Immature natural killer cell (primary cell): Measurements from ENCODE around the gene KLF6. TPM values are rescaled to one million over a fixed set of nuclear protein-coding genes. Genes with fewer than 3 reads are reported as not detected.

ENCODE experiments used
- DNase-seq, 3 donors: peaks; one replicate each; pipeline ENCODE4 v3.0.0; 2022; ENCODE audit warnings: mixed read lengths in 1 of 3
- H3K27ac Mint-ChIP-seq, 6 donors: one replicate each; pipeline ENCODE4 v1.8.0; 2020; ENCODE audit warnings: mixed read lengths in 6 of 6, mild to moderate bottlenecking in 5 of 6, inconsistent platforms in 4 of 6, moderate library complexity in 3 of 6
- H3K27me3 Mint-ChIP-seq, 3 donors: one replicate each; pipeline ENCODE4 v1.8.0; 2020 to 2021; ENCODE audit warnings: low read depth in 3 of 3, mild to moderate bottlenecking in 3 of 3, mixed read lengths in 3 of 3, moderate library complexity in 3 of 3, inconsistent platforms in 1 of 3
- H3K36me3 Mint-ChIP-seq, 3 donors: one replicate each; pipeline ENCODE4 v1.8.0; 2020; ENCODE audit warnings: mixed read lengths in 3 of 3, inconsistent platforms in 2 of 3, mild to moderate bottlenecking in 2 of 3
- H3K4me1 Mint-ChIP-seq, 2 donors: one replicate each; pipeline ENCODE4 v1.8.0; 2020; ENCODE audit warnings: inconsistent platforms in 2 of 2, mild to moderate bottlenecking in 2 of 2, mixed read lengths in 2 of 2, moderate library complexity in 1 of 2
- H3K4me3 Mint-ChIP-seq, 5 donors: one replicate each; pipeline ENCODE4 v1.8.0; 2020; ENCODE audit warnings: mild to moderate bottlenecking in 5 of 5, mixed read lengths in 5 of 5, inconsistent platforms in 3 of 5, moderate library complexity in 3 of 5
- H3K9me3 Mint-ChIP-seq, 6 donors: one replicate each; pipeline ENCODE4 v1.8.0; 2020; ENCODE audit warnings: mild to moderate bottlenecking in 6 of 6, mixed read lengths in 6 of 6, inconsistent platforms in 4 of 6, moderate library complexity in 3 of 6
- polyA plus RNA-seq, 3 donors: library from polyadenylated mRNA; unstranded; fragments of 300-500 nt; fragmentation: Illumina TruSeq; gene quantifications; one replicate each; pipeline ENCODE4 v1.2.3, GENCODE V29; 2021

KLF6 gene
- polyA plus RNA-seq, 3 donors from 2014 or later: 343 to 423 (median 353) TPM

DNA sequence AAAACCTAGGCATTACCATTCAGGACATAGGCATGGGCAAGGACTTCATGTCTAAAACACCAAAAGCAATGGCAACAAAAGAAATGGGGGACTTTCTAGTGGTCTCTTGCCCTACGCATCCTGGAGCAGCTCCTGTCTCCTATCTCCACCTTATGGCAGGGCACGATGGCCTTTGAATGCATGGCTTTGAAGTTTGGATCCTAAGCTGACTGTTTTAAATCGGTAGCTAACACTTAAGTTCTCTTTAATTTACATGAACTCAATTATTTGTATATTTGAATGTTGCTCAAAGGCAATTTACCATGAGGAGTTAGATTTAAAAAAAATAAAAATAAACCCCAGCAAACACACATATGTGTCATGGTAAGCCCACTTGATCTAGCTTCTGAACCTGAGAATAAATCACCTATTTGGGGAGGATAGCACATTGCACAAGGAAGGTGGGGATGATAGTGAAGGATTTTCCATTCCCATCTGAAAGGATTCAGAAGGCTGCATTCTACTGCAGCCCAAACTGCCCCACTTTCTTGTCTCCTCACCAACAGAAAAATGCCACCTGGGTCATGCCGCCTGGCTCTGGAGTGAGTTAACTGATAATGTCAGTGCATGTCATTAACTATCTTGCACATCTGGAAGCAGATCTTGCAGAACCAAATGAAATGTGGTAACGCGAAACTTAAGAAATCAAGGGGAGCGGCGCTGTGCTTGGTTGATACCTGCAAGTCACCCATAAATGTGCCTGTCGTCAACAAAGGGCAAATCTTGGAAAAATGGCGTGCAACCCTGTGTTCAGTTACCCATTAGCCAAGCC is 12.4 kb downstream of the KLF6 start:
- Mint-ChIP-seq H3K27ac (peak overlapping the region in 3 of 6 donors; percentile 26 to 39 (median 34)), H3K4me3 (no peak overlapping the region), H3K9me3 (no peaks in the 10 kb centered on the region), H3K27me3 (peaks cover 7 to 30% (median 17%) of the 10 kb centered on the region in 3 donors), H3K36me3 (peaks cover 18 to 33% (median 21%) of the 10 kb centered on the region in 3 donors), H3K4me1 (peaks cover 45 to 51% of the 10 kb centered on the region in 2 donors)
- no peak for DNase-seq

DNA sequence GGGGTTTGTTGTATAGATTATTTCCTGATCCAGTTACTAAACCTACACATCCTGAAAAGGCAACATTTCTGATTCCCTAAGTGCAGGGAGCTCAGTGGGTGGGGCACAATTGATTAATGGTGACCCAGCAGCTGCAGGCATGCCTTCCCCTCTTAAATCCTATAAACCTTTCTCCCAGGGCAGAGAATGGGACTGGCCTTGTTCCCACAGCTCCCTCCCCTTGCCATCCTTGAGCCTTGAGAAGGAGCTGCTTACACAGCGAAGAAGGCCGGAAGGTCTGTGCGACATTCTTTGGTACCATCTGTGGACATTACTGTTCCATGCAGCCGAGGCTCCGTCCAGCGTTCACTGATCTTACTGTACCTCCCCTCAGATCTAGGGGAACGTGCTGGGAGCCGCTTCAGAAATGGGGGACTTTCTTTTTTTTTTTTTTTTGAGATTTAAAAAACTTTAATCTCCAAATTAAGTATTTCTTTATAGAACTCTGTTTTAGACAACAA is 14.3 kb downstream of the KLF6 start:
- Mint-ChIP-seq H3K36me3 (peaks cover 5 to 20% (median 7%) of the 10 kb centered on the region in 3 donors), H3K4me1 (peaks cover 35% of the 10 kb centered on the region in 2 donors), H3K27ac (no peak overlapping the region), H3K9me3 (no peaks in the 10 kb centered on the region), H3K27me3 (peaks cover 3 to 13% (median 4%) of the 10 kb centered on the region in 3 donors), H3K4me3 (no peak overlapping the region)
- no peak for DNase-seq

DNA sequence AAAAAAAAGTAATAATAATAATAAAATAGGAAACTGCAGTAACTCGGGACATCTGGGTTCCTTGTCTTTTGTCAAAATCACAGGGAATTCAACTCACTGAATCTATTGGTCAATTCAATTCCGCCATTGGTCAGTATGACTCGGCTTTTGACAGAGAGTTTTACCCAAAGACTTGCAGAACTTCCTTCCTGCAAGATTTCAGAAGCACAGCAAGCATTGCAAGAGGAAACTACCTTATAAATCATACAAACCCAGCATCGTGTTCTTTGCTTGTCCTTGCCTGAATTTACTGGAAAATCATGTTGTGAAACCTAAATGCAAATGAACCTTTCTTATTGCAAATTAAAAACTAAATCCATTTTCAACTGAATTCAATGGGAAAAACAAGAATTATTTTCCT is 15.5 kb downstream of the KLF6 start:
- DNase-seq: no peak
- H3K4me3 Mint-ChIP-seq: no peak overlapping the region
- peaks cover 0 to 9% (median 0%) of the 10 kb centered on the region in 3 donors for H3K27me3 Mint-ChIP-seq
- H3K36me3 Mint-ChIP-seq: peaks cover 0 to 11% (median 2%) of the 10 kb centered on the region in 3 donors
- H3K9me3 Mint-ChIP-seq: no peaks in the 10 kb centered on the region
- H3K4me1 Mint-ChIP-seq: peaks cover 35 to 38% of the 10 kb centered on the region in 2 donors
- H3K27ac Mint-ChIP-seq: no peak overlapping the region

DNA sequence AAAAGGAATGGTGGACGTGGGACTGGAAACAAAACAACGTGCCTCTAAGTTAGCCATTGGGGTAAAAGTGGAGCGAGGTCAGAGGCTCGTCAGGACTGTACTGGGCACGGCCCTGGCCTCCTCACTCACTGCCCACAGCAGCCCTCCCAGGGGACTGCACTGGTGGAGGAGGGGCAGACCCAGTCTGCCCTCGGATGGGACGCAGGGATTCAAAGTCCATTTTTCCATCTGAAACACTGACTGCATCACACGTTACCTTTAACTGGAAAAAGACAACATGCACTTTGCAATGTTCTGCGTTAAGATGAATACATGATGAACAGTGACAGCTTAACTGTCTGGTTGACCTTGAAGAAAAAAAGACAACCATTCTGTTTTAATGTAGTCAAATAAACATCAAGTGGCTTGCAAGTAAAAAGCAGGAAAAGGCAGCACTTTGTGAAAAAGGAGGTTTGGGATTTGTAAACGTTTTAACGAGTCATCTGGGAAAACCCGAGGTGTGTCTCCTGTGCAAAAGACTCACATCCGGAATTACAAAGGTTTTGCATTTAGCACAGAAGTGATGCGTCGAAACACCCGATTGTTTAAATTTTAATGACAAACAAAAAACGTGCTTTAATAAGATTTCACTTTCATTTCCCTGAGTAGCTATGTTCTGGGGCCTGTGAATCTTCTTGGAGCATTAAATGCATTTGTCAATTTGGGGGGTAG is 18.8 kb downstream of the KLF6 start:
- Mint-ChIP-seq H3K36me3 (no peaks in the 10 kb centered on the region), H3K27me3 (peaks cover 0 to 2% (median 0%) of the 10 kb centered on the region in 3 donors), H3K9me3 (no peaks in the 10 kb centered on the region), H3K4me1 (peaks cover 37 to 41% of the 10 kb centered on the region in 2 donors), H3K27ac (peak overlapping the region in 1 of 6 donors; percentile 5), H3K4me3 (no peak overlapping the region)
- no peak for DNase-seq

DNA sequence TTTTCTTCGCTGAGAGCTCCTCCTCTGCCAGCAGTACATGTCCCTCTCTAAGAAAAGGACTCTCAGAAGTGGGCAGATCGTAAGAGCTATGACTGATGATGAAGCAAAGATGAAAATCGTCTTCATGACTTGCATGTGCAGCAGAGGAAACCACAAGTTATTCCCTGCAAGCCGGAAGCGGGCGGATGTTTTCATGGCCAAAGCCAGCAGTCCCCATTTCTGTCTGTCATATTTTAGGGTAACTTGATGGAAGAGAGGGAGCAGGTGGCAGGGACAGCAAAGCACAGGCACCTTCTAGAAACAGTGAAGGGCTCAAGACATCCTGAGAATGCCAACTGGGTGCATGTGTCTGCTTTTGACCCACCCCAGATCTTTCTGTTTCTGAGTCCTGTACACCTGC is 19.9 kb downstream of the KLF6 start:
- H3K27ac Mint-ChIP-seq: peak overlapping the region in 4 of 6 donors; percentile 0 to 74 (median 53)
- H3K9me3 Mint-ChIP-seq: no peaks in the 10 kb centered on the region
- peak overlapping the region; percentile 19 to 67 (median 66) for H3K4me3 Mint-ChIP-seq
- H3K36me3 Mint-ChIP-seq: no peaks in the 10 kb centered on the region
- peaks cover 43 to 44% of the 10 kb centered on the region in 2 donors for H3K4me1 Mint-ChIP-seq
- peaks cover 0 to 5% (median 0%) of the 10 kb centered on the region in 3 donors for H3K27me3 Mint-ChIP-seq
- no peak for DNase-seq

DNA sequence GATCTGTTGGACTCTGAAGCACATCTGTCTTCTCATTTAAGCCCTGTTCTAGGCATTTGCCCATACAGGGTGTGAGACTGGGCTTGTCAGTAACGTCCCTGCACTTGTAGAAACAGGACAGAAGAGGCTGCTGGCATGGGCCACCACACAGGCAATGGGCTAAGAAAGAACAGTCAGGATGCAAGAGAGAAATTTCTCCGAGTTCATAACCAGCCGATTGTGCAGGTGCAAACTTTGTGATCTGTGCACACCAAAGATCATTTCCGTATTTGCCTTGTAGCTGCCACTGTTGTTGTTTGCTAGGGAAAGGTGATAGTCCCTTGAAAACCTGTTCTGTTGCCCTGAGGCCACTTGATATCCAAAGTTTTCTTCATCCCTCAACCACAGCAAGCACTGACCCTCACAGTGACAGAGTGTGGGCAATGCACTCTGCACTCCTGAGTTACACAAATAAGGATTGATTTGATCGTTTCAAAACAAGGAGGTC is 20.3 kb downstream of the KLF6 start:
- H3K27ac Mint-ChIP-seq: peak overlapping the region in 4 of 6 donors; percentile 14 to 74 (median 53)
- no peak for DNase-seq
- H3K36me3 Mint-ChIP-seq: no peaks in the 10 kb centered on the region
- peaks cover 0 to 5% (median 0%) of the 10 kb centered on the region in 3 donors for H3K27me3 Mint-ChIP-seq
- H3K9me3 Mint-ChIP-seq: no peaks in the 10 kb centered on the region
- H3K4me3 Mint-ChIP-seq: peak overlapping the region; percentile 19 to 67 (median 66)
- H3K4me1 Mint-ChIP-seq: peaks cover 39 to 46% of the 10 kb centered on the region in 2 donors

DNA sequence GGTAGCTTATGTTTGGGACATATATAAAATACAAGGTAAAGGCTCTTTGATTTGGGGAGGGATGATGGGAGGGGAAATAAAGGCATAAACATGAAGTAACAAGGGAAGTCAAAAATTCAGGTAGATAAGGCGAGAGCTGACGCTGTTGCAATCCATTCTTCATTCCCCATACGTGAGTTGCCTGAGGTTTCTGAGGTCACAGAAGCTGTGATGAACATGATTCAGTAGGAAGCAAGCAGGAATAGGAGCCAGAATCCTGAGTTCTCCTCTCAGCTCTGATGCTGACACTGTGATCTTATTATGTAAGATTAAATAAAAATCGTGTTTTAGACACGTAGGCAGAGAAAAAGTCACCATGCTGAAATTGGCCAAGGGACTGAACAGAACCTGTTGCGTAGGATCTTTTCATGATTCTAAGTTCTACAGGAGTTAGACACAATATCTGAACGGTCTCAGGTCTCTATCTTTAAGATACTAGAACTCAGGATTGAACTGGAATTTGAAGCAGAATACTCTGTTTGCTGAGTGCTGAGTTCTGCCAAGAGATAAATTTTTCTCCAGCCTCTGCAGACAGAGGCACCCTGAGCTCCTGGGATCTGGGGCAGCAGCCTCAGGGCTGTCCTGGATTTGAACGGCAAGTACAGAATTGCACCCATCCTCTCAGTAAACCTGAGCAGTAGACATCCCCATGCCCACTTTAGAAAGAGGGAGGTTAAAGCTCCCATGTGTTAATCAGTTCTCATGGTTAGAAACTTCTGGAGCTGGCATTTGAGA is 21.0 kb downstream of the KLF6 start:
- DNase-seq: no peak
- Mint-ChIP-seq H3K4me3 (peak overlapping the region in 4 of 5 donors; percentile 50 to 67 (median 66)), H3K4me1 (peaks cover 35 to 43% of the 10 kb centered on the region in 2 donors), H3K27me3 (peaks cover 0 to 5% (median 2%) of the 10 kb centered on the region in 3 donors), H3K9me3 (no peaks in the 10 kb centered on the region), H3K27ac (peak overlapping the region in 2 of 6 donors; percentile 4 to 69), H3K36me3 (no peaks in the 10 kb centered on the region)

DNA sequence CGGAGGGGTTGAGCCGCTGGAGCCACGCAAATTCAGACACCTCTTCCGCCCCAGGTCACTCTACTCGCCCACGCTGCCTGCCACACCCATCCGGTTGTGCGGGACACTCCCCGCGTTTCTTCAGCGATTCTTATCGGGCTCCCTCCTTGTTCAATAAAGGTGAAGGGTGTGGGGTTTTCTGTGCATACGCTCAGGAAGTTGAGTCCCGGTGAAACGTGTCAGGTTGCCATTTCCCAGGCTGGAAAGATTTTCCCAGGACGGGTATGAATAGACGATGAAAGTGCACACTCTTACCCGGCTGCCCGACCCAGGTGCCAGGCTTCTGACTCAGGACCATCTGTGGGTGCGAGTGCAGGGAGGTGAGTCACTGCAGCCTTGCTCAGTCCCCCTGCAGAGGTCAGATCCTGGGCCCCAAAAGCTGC is 22.0 kb downstream of the KLF6 start:
- peaks cover 36 to 51% of the 10 kb centered on the region in 2 donors for H3K4me1 Mint-ChIP-seq
- no peak overlapping the region for H3K27ac Mint-ChIP-seq
- peaks cover 0 to 5% (median 2%) of the 10 kb centered on the region in 3 donors for H3K27me3 Mint-ChIP-seq
- H3K36me3 Mint-ChIP-seq: no peaks in the 10 kb centered on the region
- no peak for DNase-seq
- peak overlapping the region in 1 of 5 donors; percentile 30 for H3K4me3 Mint-ChIP-seq
- no peaks in the 10 kb centered on the region for H3K9me3 Mint-ChIP-seq

DNA sequence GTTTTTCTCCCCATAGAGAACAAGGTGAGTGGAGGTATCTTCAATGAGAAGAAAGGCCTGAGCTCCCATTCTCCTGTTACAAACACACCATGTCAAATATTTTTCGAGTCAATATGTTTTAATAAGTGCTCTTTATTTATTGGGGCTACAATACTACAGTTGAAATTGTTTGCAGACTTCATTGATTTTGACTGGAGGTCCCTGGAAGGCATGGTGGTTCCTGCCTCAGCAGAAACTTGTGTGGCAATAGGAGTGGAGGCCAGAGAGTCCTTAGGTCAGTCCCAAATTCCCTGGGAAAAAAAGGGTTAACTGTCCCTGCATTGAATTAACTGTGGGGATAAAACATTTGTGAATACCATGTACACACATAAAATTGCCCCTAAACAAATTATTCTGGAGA is 22.7 kb downstream of the KLF6 start:
- Mint-ChIP-seq H3K9me3 (no peaks in the 10 kb centered on the region), H3K27ac (no peak overlapping the region), H3K4me1 (peaks cover 44 to 58% of the 10 kb centered on the region in 2 donors), H3K36me3 (no peaks in the 10 kb centered on the region), H3K27me3 (peaks cover 0 to 6% (median 5%) of the 10 kb centered on the region in 3 donors), H3K4me3 (no peak overlapping the region)
- no peak for DNase-seq

DNA sequence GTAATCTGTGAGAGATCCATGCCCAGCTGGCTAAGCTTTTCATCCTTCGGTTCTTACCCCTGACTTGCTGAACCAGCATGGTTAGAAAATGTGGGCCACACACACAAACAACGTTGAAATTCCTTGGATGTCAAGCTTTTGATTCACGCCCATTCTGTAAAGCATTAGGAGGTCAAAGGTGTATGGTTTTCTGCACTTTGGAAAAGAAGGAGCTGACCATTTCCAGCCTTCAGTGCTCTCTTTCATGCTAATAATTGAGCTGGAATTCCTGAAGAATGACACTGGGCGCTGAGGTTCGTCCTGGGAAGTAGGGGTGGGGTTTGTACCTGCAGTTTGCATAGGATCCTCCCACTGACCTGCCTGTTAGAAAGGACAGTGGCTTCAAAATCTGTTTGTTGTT is 23.1 kb downstream of the KLF6 start:
- no peak for DNase-seq
- Mint-ChIP-seq H3K4me1 (peaks cover 48 to 62% of the 10 kb centered on the region in 2 donors), H3K9me3 (no peaks in the 10 kb centered on the region), H3K27ac (no peak overlapping the region), H3K27me3 (peaks cover 0 to 6% (median 5%) of the 10 kb centered on the region in 3 donors), H3K36me3 (no peaks in the 10 kb centered on the region), H3K4me3 (no peak overlapping the region)

DNA sequence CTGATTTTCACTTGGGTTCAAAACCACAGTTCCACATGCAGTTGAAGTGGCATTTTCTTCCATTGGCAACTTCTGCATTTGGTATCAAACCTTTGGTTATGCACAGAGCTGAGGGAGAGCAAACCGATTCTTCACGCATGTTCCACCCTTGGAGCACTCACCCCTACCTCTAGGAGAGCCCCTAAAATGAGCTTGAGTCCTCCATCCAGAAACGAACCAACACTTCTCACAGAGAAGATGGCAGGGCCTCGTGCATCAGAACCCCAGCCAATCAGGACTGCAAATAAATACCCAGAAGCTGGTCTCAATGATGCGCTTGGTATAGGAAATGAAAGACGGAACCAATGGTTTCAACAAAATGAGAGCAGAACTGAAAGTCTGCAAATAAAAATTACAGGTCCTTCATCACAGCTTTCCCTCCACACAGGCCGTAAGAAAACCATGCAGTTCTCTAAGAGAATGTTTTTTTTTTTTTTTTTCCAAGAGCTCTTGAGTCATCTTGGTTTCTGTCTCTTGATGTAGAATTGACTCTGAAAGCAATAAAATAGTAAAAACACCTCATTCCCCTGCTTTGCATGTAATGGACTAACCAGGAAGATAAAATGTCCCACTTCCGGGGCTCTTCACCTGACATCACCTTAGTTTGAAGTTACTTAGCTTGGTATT is 23.9 kb downstream of the KLF6 start:
- Mint-ChIP-seq H3K9me3 (no peaks in the 10 kb centered on the region), H3K4me1 (peaks cover 55 to 65% of the 10 kb centered on the region in 2 donors), H3K27ac (peak overlapping the region in 4 of 6 donors; percentile 29 to 78 (median 46)), H3K36me3 (no peaks in the 10 kb centered on the region), H3K4me3 (no peak overlapping the region), H3K27me3 (peaks cover 0 to 6% (median 5%) of the 10 kb centered on the region in 3 donors)
- no peak for DNase-seq

DNA sequence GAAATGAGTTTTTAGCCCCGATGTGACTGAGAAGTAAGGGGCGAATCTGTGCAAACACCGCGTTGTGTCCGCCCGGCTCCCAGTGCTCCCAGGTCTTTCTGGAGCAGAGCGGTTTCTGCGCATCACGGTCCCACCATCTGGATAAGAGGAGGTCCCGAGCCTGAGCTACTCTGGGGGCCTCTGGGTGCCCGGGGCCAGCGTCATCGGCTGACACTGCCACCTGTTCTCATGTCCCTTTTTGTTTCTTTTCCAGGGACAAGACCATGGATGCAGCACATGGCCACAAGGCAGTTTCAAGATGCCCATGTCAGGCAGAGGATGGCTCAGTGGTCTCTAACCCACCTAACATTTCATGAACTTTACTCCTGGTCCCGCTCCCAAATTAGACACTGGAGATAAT is 24.9 kb downstream of the KLF6 start:
- DNase-seq: no peak
- H3K36me3 Mint-ChIP-seq: peaks cover 0 to 3% (median 0%) of the 10 kb centered on the region in 3 donors
- no peaks in the 10 kb centered on the region for H3K9me3 Mint-ChIP-seq
- H3K27me3 Mint-ChIP-seq: peaks cover 0 to 6% (median 5%) of the 10 kb centered on the region in 3 donors
- peaks cover 49 to 56% of the 10 kb centered on the region in 2 donors for H3K4me1 Mint-ChIP-seq
- no peak overlapping the region for H3K27ac Mint-ChIP-seq
- no peak overlapping the region for H3K4me3 Mint-ChIP-seq
